Measurements from ENCODE around the gene ARL4A.
A peak's percentile ranks its signal among the peaks of the same experiment; 100 is the strongest.
"Not testable (repeated sequence)": the region's sequence is repeated elsewhere in the genome, so short reads cannot be mapped to it uniquely, and the experiment has no call there.

Gene ARL4A

GRCh38 chr7:12684733-12685132, 2.7 kb upstream of the ARL4A start:
- DNase-seq (ENCODE audit: insufficient read length, low spot score), result no peak
- FAIRE-seq, result no peak
- TF ChIP-seq POLR2A (IDR thresholded peaks at IDR 0.05; ENCODE audit: low read depth, low read length), result no peak

- DNase-seq (ENCODE audit: insufficient read length, low spot score) (no peak), FAIRE-seq (no peak)
Measured at GRCh38 chr7:12685550-12685949, 1.9 kb upstream of the ARL4A start.

DNA sequence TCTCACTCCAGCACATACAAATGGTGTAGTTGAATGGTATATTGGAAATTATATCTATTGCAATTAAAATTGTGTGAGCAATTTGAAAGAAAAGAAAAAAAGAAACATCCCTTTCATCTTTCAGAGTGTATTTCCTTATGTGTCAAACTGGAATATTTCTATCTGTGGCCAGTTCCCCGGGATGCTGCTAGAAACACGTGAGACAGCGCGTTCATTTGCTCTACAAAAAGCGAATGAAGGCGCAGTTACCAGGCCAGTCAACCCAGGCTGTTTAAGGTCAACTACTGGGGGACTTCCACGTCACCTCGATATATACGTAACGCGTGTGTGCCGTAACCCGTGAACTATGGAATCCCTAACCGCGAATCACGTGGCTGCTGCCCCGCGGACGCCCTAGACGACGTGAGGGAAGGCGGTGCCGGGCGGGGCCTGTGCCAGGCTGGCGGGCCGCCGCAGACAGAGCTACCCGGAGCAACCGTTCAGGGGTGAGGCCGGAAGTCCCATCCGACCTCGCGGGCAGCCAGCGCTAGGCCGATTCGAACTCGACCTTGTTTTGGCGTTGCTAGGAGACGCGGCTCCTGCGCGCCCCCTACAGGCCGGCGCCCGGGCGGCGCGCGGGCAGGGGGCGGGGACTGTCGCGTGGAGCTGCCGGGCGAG, 1.1 kb upstream of the ARL4A start:
- peak; percentile 95 for FAIRE-seq
- DNase-seq (ENCODE audit: insufficient read length, low spot score), result peak; percentile 93
- TF ChIP-seq POLR2A (IDR thresholded peaks at IDR 0.05; ENCODE audit: low read depth, low read length), result no peak

More at GRCh38 chr7:12685550-12685949, 1.9 kb upstream of the ARL4A start:
- no peak for TF ChIP-seq POLR2A (IDR thresholded peaks at IDR 0.05; ENCODE audit: low read depth, low read length)

- FAIRE-seq (no peak), DNase-seq (ENCODE audit: insufficient read length, low spot score) (no peak)
- no peak for TF ChIP-seq POLR2A (IDR thresholded peaks at IDR 0.05; ENCODE audit: low read depth, low read length)
Measured at GRCh38 chr7:12687718-12688171, 312 bp downstream of the ARL4A start.

GRCh38 chr7:12688485-12689170, 1.2 kb downstream of the ARL4A start:
- not testable (repeated sequence) for FAIRE-seq

GRCh38 chr7:12689451-12689850, 2.0 kb downstream of the ARL4A start:
- FAIRE-seq (no peak), DNase-seq (ENCODE audit: insufficient read length, low spot score) (no peak)
- no peak for TF ChIP-seq POLR2A (IDR thresholded peaks at IDR 0.05; ENCODE audit: low read depth, low read length)

More at GRCh38 chr7:12688485-12689170, 1.2 kb downstream of the ARL4A start:
- not testable (repeated sequence) for DNase-seq (ENCODE audit: insufficient read length, low spot score)

- FAIRE-seq, result peak; percentile 23
- no peak for TF ChIP-seq POLR2A (IDR thresholded peaks at IDR 0.05; ENCODE audit: low read depth, low read length)
- no peak for DNase-seq (ENCODE audit: insufficient read length, low spot score)
Measured at GRCh38 chr7:12690041-12690878, 2.8 kb downstream of the ARL4A start.

GRCh38 chr7:12691388-12691787, 4.0 kb downstream of the ARL4A start:
- not testable (repeated sequence) for FAIRE-seq; DNase-seq (ENCODE audit: insufficient read length, low spot score)

DNA sequence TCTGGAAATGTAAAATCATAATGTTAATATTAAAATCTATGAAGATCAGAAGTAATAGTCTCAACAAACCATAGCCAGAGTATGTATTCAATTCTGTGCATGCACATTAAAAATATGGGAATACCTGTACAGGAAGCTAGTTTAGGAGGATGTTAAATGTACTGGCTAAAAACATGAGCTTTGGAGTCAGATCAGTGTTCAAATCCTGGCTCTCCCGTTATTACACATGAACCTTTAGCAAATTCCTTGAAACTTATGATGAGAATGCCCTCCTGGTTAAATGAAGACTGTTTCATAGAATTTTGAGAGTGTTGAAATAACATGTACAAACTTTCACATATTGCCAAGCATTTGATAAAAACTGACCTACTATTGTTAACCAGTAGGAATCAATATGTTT, 4.6 kb downstream of the ARL4A start:
- FAIRE-seq, result no peak
- no peak for DNase-seq (ENCODE audit: insufficient read length, low spot score)
- TF ChIP-seq POLR2A (IDR thresholded peaks at IDR 0.05; ENCODE audit: low read depth, low read length), result no peak

DNA sequence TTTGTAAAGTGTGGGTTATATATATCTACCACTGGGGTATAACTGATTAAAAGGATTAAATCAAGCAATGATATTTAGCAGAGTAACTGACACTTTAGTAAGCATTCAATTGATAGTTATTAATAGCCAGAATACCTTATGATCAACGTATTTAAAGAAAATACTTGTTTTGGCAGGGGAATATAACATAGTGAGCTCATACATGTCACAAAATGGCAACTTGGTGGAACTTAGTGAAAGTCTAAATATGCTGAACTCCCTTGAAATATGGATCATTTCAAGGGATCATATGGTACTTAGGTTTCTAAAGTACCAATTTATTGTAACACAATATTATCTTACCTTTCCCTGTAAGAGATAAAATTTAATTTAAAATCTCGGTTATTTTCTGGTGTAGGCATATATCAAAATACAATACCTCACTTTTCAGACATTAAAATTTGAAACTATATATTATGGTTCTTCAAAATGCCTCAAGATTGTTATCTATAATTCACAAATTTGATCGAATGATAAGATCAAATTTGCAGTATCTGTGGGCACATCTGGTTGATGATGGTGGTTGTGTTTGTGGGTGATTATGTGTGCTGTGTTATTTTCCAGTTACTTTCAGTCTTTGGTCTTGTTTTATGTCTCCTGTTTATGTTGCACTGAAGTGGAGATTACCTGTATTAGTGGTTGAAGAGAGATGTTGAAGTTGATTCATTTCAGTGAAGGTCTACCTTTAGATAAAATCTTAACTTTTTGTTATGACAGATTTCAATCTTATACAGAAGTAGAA, 5.2 kb downstream of the ARL4A start:
- TF ChIP-seq POLR2A (IDR thresholded peaks at IDR 0.05; ENCODE audit: low read depth, low read length), result no peak
- DNase-seq (ENCODE audit: insufficient read length, low spot score) (no peak), FAIRE-seq (peak; percentile 90)

DNA sequence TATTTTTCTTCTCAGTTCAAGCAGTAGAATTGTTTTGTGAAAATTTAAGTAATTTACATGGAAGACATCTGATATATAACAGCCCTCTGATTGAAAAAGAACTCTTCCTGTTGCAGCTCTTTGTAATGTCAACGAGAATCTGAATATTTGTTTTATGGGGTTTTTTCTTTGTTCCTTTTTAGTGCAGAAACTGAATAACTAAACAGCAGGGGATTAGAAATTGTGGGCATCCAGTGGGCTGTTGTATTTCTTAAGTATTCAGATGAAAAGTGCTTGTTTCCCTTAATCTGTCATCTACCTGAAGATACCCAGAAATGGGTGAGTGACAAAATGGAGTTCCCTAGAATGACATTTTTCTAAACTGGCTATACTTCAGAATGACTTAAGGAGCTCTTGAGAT, 7.4 kb downstream of the ARL4A start:
- TF ChIP-seq POLR2A (IDR thresholded peaks at IDR 0.05; ENCODE audit: low read depth, low read length), result no peak
- FAIRE-seq (no peak), DNase-seq (ENCODE audit: insufficient read length, low spot score) (no peak)

- no peak for DNase-seq (ENCODE audit: insufficient read length, low spot score)
- FAIRE-seq, result peak; percentile 83
- TF ChIP-seq POLR2A (IDR thresholded peaks at IDR 0.05; ENCODE audit: low read depth, low read length), result no peak
Measured at GRCh38 chr7:12695965-12696364, 8.5 kb downstream of the ARL4A start.

DNA sequence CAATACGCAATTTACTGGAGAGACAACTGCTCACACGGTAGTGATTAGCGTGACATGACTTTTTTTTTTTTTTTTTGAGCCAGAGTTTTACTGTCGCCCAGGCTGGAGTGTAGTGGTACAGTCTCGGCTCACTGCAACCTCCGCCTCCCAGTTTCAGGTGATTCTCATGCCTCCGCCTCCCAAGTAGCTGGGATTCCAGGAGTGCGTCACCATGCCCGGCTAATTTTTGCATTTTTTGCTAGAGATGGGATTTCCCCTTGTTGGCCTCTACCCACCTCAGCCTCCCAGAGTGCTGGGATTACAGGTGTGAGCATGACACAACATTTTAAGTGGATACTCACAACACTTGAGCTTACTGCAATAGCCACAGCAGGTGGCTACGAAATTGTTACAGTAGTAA, 11.9 kb downstream of the ARL4A start:
- no peak for FAIRE-seq
- no peak for TF ChIP-seq POLR2A (IDR thresholded peaks at IDR 0.05; ENCODE audit: low read depth, low read length)
- no peak for DNase-seq (ENCODE audit: insufficient read length, low spot score)

GRCh38 chr7:12701433-12701832, 14.0 kb downstream of the ARL4A start:
- FAIRE-seq, result no peak
- no peak for DNase-seq (ENCODE audit: insufficient read length, low spot score)
- no peak for TF ChIP-seq POLR2A (IDR thresholded peaks at IDR 0.05; ENCODE audit: low read depth, low read length)
